ENCODE data around the gene SSC4D.

DNA sequence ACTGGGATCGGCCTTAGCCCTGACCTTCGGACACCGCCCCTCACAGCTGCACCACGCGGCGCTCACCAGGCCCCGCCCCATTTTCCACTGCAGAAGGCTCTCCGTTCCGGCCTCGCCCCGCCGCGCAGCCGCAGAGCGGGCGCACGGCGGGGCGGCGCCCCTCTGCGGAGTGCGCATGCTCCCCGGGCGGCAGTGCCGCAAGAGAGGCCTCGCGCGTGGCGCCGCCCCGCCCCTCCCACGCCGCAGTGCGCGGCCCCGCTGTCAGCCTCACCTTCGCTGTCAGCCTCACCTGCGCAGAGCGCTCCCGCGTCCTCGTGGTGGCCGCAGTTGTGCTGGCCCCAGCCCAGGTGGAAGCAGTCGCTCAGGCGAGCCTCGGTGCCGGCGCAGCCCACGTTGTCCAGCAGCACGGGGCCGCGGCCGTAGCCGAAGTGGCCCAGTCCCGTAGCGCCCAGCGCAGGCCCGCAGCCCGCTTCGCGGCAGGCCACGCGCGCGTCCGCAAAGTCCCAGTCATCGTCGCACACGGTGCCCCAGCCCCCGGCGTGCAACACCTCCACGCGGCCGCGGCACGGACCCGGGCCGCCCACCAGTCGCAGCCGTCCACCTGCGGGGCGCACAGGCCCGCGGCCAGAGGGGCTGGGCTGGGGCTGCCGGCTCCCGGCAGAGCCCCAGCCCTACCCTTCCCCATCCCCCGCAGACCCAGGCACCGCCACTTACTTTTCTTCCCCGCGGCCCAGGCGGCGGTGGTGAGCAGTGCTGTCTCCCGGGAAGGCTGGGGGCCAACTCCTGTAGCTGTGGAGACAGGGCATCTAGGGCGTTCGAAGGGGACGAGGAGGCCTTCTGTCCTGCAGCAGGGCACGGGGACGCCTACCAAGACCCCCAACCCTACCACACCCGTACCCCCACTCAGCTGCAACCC lies 16.1 kb downstream of the SSC4D start:
- TF ChIP-seq, protein P1, sequence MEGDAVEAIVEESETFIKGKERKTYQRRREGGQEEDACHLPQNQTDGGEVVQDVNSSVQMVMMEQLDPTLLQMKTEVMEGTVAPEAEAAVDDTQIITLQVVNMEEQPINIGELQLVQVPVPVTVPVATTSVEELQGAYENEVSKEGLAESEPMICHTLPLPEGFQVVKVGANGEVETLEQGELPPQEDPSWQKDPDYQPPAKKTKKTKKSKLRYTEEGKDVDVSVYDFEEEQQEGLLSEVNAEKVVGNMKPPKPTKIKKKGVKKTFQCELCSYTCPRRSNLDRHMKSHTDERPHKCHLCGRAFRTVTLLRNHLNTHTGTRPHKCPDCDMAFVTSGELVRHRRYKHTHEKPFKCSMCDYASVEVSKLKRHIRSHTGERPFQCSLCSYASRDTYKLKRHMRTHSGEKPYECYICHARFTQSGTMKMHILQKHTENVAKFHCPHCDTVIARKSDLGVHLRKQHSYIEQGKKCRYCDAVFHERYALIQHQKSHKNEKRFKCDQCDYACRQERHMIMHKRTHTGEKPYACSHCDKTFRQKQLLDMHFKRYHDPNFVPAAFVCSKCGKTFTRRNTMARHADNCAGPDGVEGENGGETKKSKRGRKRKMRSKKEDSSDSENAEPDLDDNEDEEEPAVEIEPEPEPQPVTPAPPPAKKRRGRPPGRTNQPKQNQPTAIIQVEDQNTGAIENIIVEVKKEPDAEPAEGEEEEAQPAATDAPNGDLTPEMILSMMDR (IDR thresholded peaks at IDR 0.05): peak in 1 of 5 experiments; percentile 5
- TF ChIP-seq POLR2A (IDR thresholded peaks at IDR 0.05) (peak; percentile 81), POLR2AphosphoS5 (IDR thresholded peaks at IDR 0.05) (peak; percentile 84 to 93 (median 92)), EP300 (IDR thresholded peaks at IDR 0.05; ENCODE audit: low read depth) (no peak)

All from transverse colon (tissue), 4 donors.